CD14-positive monocyte (primary cell): Measurements from ENCODE around the gene SCAMP4. TPM values are rescaled to one million over a fixed set of nuclear protein-coding genes. Genes with fewer than 3 reads are reported as not detected.

Source experiments
- DNase-seq, 3 donors: peaks; one replicate each; pipeline ENCODE4 v3.0.0-alpha.2; 2011 to 2022
- H2AFZ ChIP-seq: 2 replicates; pipeline ENCODE4 v1.6.0; 2012; ENCODE audit warnings: mild to moderate bottlenecking, low read depth, low read length, inconsistent platforms; ENCODE audit not compliant: insufficient read depth, poor library complexity, severe bottlenecking
- H3K27ac ChIP-seq, 2 donors: 1 replicate in 1 of 2; 2 replicates in 1 of 2; pipeline ENCODE4 v1.5.1; 2012 to 2013; ENCODE audit warnings: low read length in 2 of 2, control low read depth in 1 of 2, inconsistent platforms in 1 of 2, low read depth in 1 of 2, mild to moderate bottlenecking in 1 of 2
- H3K27me3 ChIP-seq, 2 donors: one replicate each; pipeline versions ENCODE4 v1.6.0 to v1.6.1; 2011 to 2013; ENCODE audit warnings: low read length in 2 of 2; ENCODE audit not compliant: control insufficient read depth in 2 of 2, insufficient read depth in 2 of 2
- H3K36me3 ChIP-seq, 2 donors: replicated peaks in 1 of 2; 1 replicate in 1 of 2; 2 replicates in 1 of 2; pipeline versions ENCODE4 v1.5.1 to v1.6.1; 2012 to 2013; ENCODE audit warnings: low read length in 2 of 2, control low read depth in 1 of 2, inconsistent platforms in 1 of 2, mild to moderate bottlenecking in 1 of 2; ENCODE audit not compliant: insufficient read depth in 2 of 2, control insufficient read depth in 1 of 2
- H3K4me1 ChIP-seq, 2 donors: 1 replicate in 1 of 2; 2 replicates in 1 of 2; pipeline versions ENCODE4 v1.5.1 to v1.6.1; 2012 to 2013; ENCODE audit warnings: low read length in 2 of 2, control low read depth in 1 of 2, inconsistent platforms in 1 of 2, mild to moderate bottlenecking in 1 of 2, moderate library complexity in 1 of 2; ENCODE audit not compliant: insufficient read depth in 2 of 2, control insufficient read depth in 1 of 2
- H3K4me2 ChIP-seq: replicated peaks from 2 replicates; pipeline ENCODE3; 2012; ENCODE audit warnings: low read length, moderate library complexity, mild to moderate bottlenecking; ENCODE audit not compliant: poor library complexity, severe bottlenecking; ENCODE audit errors: extremely low read depth
- H3K4me3 ChIP-seq, 3 experiments: fragments of 200-600 bp in 1 of 3; sonication (generic) in 1 of 3; replicated peaks in 1 of 3; 1 replicate in 2 of 3; 2 replicates in 1 of 3; pipeline ENCODE4 v1.5.1; 2011 to 2013; ENCODE audit warnings: low read length in 3 of 3, mild to moderate bottlenecking in 3 of 3, control low read depth in 2 of 3, low read depth in 2 of 3, inconsistent platforms in 1 of 3, moderate library complexity in 1 of 3
- H3K79me2 ChIP-seq: 2 replicates; pipeline ENCODE4 v1.6.0; 2012; ENCODE audit warnings: mild to moderate bottlenecking, control low read depth, inconsistent platforms, low read length, moderate library complexity; ENCODE audit not compliant: insufficient read depth
- H3K9ac ChIP-seq: 2 replicates; pipeline ENCODE4 v1.6.0; 2017; ENCODE audit warnings: low read length, mild to moderate bottlenecking; ENCODE audit not compliant: insufficient read depth, poor library complexity, severe bottlenecking
- H3K9me3 ChIP-seq, 2 donors: replicated peaks in 1 of 2; 1 replicate in 1 of 2; 2 replicates in 1 of 2; pipeline versions ENCODE4 v1.5.1 to v1.6.1; 2012 to 2013; ENCODE audit warnings: low read length in 2 of 2, control low read depth in 1 of 2; ENCODE audit not compliant: control insufficient read depth in 1 of 2, insufficient read depth in 1 of 2
- H4K20me1 ChIP-seq: 2 replicates; pipeline ENCODE4 v1.6.0; 2012; ENCODE audit warnings: mild to moderate bottlenecking, low read length, control low read depth, moderate library complexity; ENCODE audit not compliant: insufficient read depth
- H3K27ac Mint-ChIP-seq, 7 donors: one replicate each; pipeline ENCODE4 v1.8.0; 2020; ENCODE audit warnings: mild to moderate bottlenecking in 7 of 7, mixed read lengths in 7 of 7, moderate library complexity in 6 of 7, inconsistent platforms in 2 of 7
- H3K27me3 Mint-ChIP-seq, 3 donors: one replicate each; pipeline ENCODE4 v1.8.0; 2021 to 2022; ENCODE audit warnings: low read depth in 3 of 3, mild to moderate bottlenecking in 3 of 3, mixed read lengths in 3 of 3, moderate library complexity in 3 of 3, inconsistent platforms in 1 of 3
- H3K36me3 Mint-ChIP-seq, 2 donors: one replicate each; pipeline ENCODE4 v1.8.0; 2020; ENCODE audit warnings: mixed read lengths in 2 of 2, inconsistent platforms in 1 of 2, mild to moderate bottlenecking in 1 of 2
- H3K4me1 Mint-ChIP-seq: one replicate; pipeline ENCODE4 v1.8.0; 2020; ENCODE audit warnings: mild to moderate bottlenecking, mixed read lengths
- H3K4me3 Mint-ChIP-seq, 2 donors: one replicate each; pipeline ENCODE4 v1.8.0; 2020; ENCODE audit warnings: mild to moderate bottlenecking in 2 of 2, mixed read lengths in 2 of 2, moderate library complexity in 1 of 2
- H3K9me3 Mint-ChIP-seq, 7 donors: one replicate each; pipeline ENCODE4 v1.8.0; 2020 to 2022; ENCODE audit warnings: mixed read lengths in 7 of 7, mild to moderate bottlenecking in 6 of 7, moderate library complexity in 6 of 7, inconsistent platforms in 2 of 7
- WGBS: methylation state at CpG from one replicate; pipeline ENCODE4 v1.1.5; 2013; ENCODE audit warnings: missing lambda C conversion rate; ENCODE audit not compliant: insufficient coverage; 5-methylcytosine and 5-hydroxymethylcytosine counted together
- intact Hi-C, 2 donors: fragments of 100-400 bp; cut with micrococcal nuclease; formaldehyde crosslinking; loops; one replicate each; pipeline versions ENCODE4 v1.15.0 to v1.15.1; 2023
- polyA plus RNA-seq, 3 donors: library from polyadenylated mRNA; depleted of rRNA in 1 of 3; unstranded in 2 of 3; stranded (reverse) in 1 of 3; fragments of 300-500 nt in 2 of 3; fragments of >200 nt in 1 of 3; fragmentation: Illumina TruSeq in 2 of 3; gene quantifications; 1 replicate in 2 of 3; 2 replicates in 1 of 3; pipeline ENCODE4 v1.2.3, GENCODE V29; 2012 to 2021
- TF ChIP-seq, protein P1 (sequence below): fragments of 200-600 bp; IDR thresholded peaks from one replicate; pipeline ENCODE4 v1.8.0; 2022; ENCODE audit warnings: antibody characterized with exemption, mild to moderate bottlenecking

Gene SCAMP4
- polyA plus RNA-seq, 3 donors = 11.9 to 39.4 (median 15.4) TPM

- Histone ChIP-seq H3K4me3 (peak overlapping the region; percentile 79 to 89 (median 85)), H2AFZ (no peak overlapping the region), H3K4me2 (peak overlapping the region; percentile 89), H3K27me3 (no peaks in the 10 kb centered on the region), H4K20me1 (peaks cover 42% of the 10 kb centered on the region), H3K27ac (peak overlapping the region; percentile 11 to 85), H3K36me3 (peaks cover 11 to 18% of the 10 kb centered on the region in 2 donors), H3K79me2 (peaks cover 45% of the 10 kb centered on the region), H3K9me3 (no peaks in the 10 kb centered on the region), H3K4me1 (peaks cover 30 to 34% of the 10 kb centered on the region in 2 donors), H3K9ac (peak overlapping the region; percentile 81)
- peak overlapping the region; percentile 100 for H3K4me3 Mint-ChIP-seq
- no peak for DNase-seq
- peak overlapping the region; percentile 76 to 97 (median 91) for H3K27ac Mint-ChIP-seq
- peaks cover 0 to 1% (median 0%) of the 10 kb centered on the region in 7 donors for H3K9me3 Mint-ChIP-seq
- 65% methylated on average over 6 of the region's 8 CpGs for WGBS
- intact Hi-C loops = loop anchor here in 1 of 2 donors (1.0 kb wide), 1 partner anchor 7 kb away; no protein-coding TSS in a partner anchor
- peaks cover 16 to 23% of the 10 kb centered on the region in 2 donors for H3K36me3 Mint-ChIP-seq
- H3K4me1 Mint-ChIP-seq = peaks cover 29% of the 10 kb centered on the region
- TF ChIP-seq, protein P1, sequence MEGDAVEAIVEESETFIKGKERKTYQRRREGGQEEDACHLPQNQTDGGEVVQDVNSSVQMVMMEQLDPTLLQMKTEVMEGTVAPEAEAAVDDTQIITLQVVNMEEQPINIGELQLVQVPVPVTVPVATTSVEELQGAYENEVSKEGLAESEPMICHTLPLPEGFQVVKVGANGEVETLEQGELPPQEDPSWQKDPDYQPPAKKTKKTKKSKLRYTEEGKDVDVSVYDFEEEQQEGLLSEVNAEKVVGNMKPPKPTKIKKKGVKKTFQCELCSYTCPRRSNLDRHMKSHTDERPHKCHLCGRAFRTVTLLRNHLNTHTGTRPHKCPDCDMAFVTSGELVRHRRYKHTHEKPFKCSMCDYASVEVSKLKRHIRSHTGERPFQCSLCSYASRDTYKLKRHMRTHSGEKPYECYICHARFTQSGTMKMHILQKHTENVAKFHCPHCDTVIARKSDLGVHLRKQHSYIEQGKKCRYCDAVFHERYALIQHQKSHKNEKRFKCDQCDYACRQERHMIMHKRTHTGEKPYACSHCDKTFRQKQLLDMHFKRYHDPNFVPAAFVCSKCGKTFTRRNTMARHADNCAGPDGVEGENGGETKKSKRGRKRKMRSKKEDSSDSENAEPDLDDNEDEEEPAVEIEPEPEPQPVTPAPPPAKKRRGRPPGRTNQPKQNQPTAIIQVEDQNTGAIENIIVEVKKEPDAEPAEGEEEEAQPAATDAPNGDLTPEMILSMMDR = no peak
- H3K27me3 Mint-ChIP-seq = peaks cover 0 to 4% (median 0%) of the 10 kb centered on the region in 3 donors
These were observed 21.4 kb upstream of the SCAMP4 start for GRCh38 chr19:1883784-1884183.

- Mint-ChIP-seq H3K4me1 (peaks cover 29% of the 10 kb centered on the region), H3K27ac (peak overlapping the region; percentile 86 to 97 (median 91)), H3K4me3 (peak overlapping the region; percentile 100), H3K9me3 (peaks cover 0 to 1% (median 0%) of the 10 kb centered on the region in 7 donors), H3K27me3 (peaks cover 0 to 4% (median 0%) of the 10 kb centered on the region in 3 donors), H3K36me3 (peaks cover 16 to 23% of the 10 kb centered on the region in 2 donors)
- no peaks in the 10 kb centered on the region for H3K27me3 ChIP-seq
- peaks cover 45% of the 10 kb centered on the region for H3K79me2 ChIP-seq
- H3K9ac ChIP-seq = peak overlapping the region; percentile 81
- H3K27ac ChIP-seq = peak overlapping the region; percentile 58 to 85
- TF ChIP-seq, protein P1 = no peak
- peak overlapping the region; percentile 79 to 89 (median 85) for H3K4me3 ChIP-seq
- H3K4me2 ChIP-seq = peak overlapping the region; percentile 89
- peaks cover 42% of the 10 kb centered on the region for H4K20me1 ChIP-seq
- H3K4me1 ChIP-seq = peaks cover 30 to 34% of the 10 kb centered on the region in 2 donors
- intact Hi-C loops = loop anchor here in 1 of 2 donors (1.0 kb wide), 1 partner anchor 8 kb away; no protein-coding TSS in a partner anchor
- H3K9me3 ChIP-seq = no peaks in the 10 kb centered on the region
- H2AFZ ChIP-seq = no peak overlapping the region
- no peak for DNase-seq
- H3K36me3 ChIP-seq = peaks cover 11 to 18% of the 10 kb centered on the region in 2 donors
- 3% methylated on average over 10 of the region's 11 CpGs for WGBS
These were observed 20.9 kb upstream of the SCAMP4 start for GRCh38 chr19:1884291-1884718.
